ENCODE data around the gene DRD3. TPM values are rescaled to one million over a fixed set of nuclear protein-coding genes. Genes with fewer than 3 reads are reported as not detected.

The DRD3 gene
- total and polyA plus RNA-seq, 2 of the 8 experiments (the other 6 are each of a cell fraction or from before 2014, with no cell fraction given) = 0.32 to 1.3 TPM

GRCh38 chr3:114221881-114222264 lies 43.0 kb upstream of the DRD3 start (continued):
- TF ChIP-seq RBBP5 (IDR thresholded peaks at IDR 0.05; ENCODE audit: borderline replicate concordance, low read depth, low read length) = no peak
- TF ChIP-seq POLR2AphosphoS5 (IDR thresholded peaks at IDR 0.05; ENCODE audit: low read depth, low read length) = no peak
- TF ChIP-seq CHD7 (IDR thresholded peaks at IDR 0.05; ENCODE audit: insufficient replicate concordance, low read length) = no peak
- no peak for TF ChIP-seq HDAC6 (IDR thresholded peaks at IDR 0.05; ENCODE audit: low read depth, low read length)
- no peak for TF ChIP-seq ATF3 (IDR thresholded peaks at IDR 0.05; ENCODE audit: insufficient read depth, low read depth, low read length)
- TF ChIP-seq JUN (IDR thresholded peaks at IDR 0.05; ENCODE audit: low read depth, low read length) = no peak
